CD8-positive, alpha-beta memory T cell (primary cell): Measurements from ENCODE around the gene THRAP3. TPM values are rescaled to one million over a fixed set of nuclear protein-coding genes. Genes with fewer than 3 reads are reported as not detected.

ENCODE experiments used
- CTCF ChIA-PET: fragments of 350-600 bp; sonication (Branson Sonifier 250); formaldehyde crosslinking; loops from one replicate; lab custom pipeline; 2021; ENCODE audit warnings: antibody characterized with exemption; lab: Charles Lee
- POLR2A ChIA-PET: fragments of 350-600 bp; sonication (Branson Sonifier 250); formaldehyde crosslinking; loops from one replicate; lab custom pipeline; 2021; ENCODE audit warnings: antibody characterized with exemption; lab: Charles Lee
- DNase-seq, 5 donors: peaks; one replicate each; pipeline versions ENCODE4 v3.0.0 to v3.0.0-alpha.2; 2020 to 2022; ENCODE audit warnings: mixed read lengths in 1 of 5
- H3K27ac ChIP-seq: one replicate; pipeline ENCODE4 v1.7.0; 2013; ENCODE audit warnings: low read depth, mild to moderate bottlenecking, low read length, moderate library complexity
- H3K27me3 ChIP-seq: 2 replicates; pipeline ENCODE4 v1.7.0; 2013; ENCODE audit warnings: low read length, mild to moderate bottlenecking; ENCODE audit not compliant: insufficient read depth, poor library complexity, severe bottlenecking
- H3K36me3 ChIP-seq: 2 replicates; pipeline ENCODE4 v1.7.0; 2013; ENCODE audit warnings: mild to moderate bottlenecking, low read length, moderate library complexity; ENCODE audit not compliant: insufficient read depth
- H3K4me1 ChIP-seq: 2 replicates; pipeline ENCODE4 v1.7.0; 2013; ENCODE audit warnings: mild to moderate bottlenecking, low read length, moderate library complexity; ENCODE audit not compliant: insufficient read depth
- H3K4me3 ChIP-seq: 2 replicates; pipeline ENCODE4 v1.7.0; 2013; ENCODE audit warnings: mild to moderate bottlenecking, low read length
- H3K9me3 ChIP-seq: 2 replicates; pipeline ENCODE4 v1.7.0; 2013; ENCODE audit warnings: mild to moderate bottlenecking, low read length
- H3K27ac Mint-ChIP-seq, 8 donors: one replicate each; pipeline ENCODE4 v1.8.0; 2020 to 2021; ENCODE audit warnings: mixed read lengths in 8 of 8, mild to moderate bottlenecking in 6 of 8, inconsistent platforms in 3 of 8, moderate library complexity in 3 of 8
- H3K27me3 Mint-ChIP-seq, 2 donors: one replicate each; pipeline ENCODE4 v1.8.0; 2020 to 2021; ENCODE audit warnings: mixed read lengths in 2 of 2, mild to moderate bottlenecking in 1 of 2, moderate library complexity in 1 of 2
- H3K36me3 Mint-ChIP-seq, 3 donors: one replicate each; pipeline ENCODE4 v1.8.0; 2020 to 2021; ENCODE audit warnings: mixed read lengths in 3 of 3, inconsistent platforms in 1 of 3, mild to moderate bottlenecking in 1 of 3
- H3K4me1 Mint-ChIP-seq, 3 donors: one replicate each; pipeline ENCODE4 v1.8.0; 2020 to 2021; ENCODE audit warnings: mixed read lengths in 3 of 3, inconsistent platforms in 1 of 3, mild to moderate bottlenecking in 1 of 3
- H3K4me3 Mint-ChIP-seq, 7 donors: one replicate each; pipeline ENCODE4 v1.8.0; 2020 to 2021; ENCODE audit warnings: mixed read lengths in 7 of 7, mild to moderate bottlenecking in 6 of 7, moderate library complexity in 4 of 7, inconsistent platforms in 2 of 7
- H3K9me3 Mint-ChIP-seq, 5 donors: one replicate each; pipeline ENCODE4 v1.8.0; 2020 to 2022; ENCODE audit warnings: mixed read lengths in 5 of 5, mild to moderate bottlenecking in 3 of 5, moderate library complexity in 2 of 5, inconsistent platforms in 1 of 5
- polyA plus RNA-seq: library from polyadenylated mRNA; unstranded; fragments of 300-500 nt; fragmentation: Illumina TruSeq; gene quantifications from one replicate; pipeline ENCODE4 v1.2.3, GENCODE V29; 2021
- total RNA-seq, 2 experiments: library from RNA; stranded (reverse); gene quantifications; one replicate each; pipeline ENCODE4 v1.2.3, GENCODE V29; 2021

The THRAP3 gene
- total and polyA plus RNA-seq, 3 experiments from 2014 or later = 100 to 168 (median 167) TPM

DNA sequence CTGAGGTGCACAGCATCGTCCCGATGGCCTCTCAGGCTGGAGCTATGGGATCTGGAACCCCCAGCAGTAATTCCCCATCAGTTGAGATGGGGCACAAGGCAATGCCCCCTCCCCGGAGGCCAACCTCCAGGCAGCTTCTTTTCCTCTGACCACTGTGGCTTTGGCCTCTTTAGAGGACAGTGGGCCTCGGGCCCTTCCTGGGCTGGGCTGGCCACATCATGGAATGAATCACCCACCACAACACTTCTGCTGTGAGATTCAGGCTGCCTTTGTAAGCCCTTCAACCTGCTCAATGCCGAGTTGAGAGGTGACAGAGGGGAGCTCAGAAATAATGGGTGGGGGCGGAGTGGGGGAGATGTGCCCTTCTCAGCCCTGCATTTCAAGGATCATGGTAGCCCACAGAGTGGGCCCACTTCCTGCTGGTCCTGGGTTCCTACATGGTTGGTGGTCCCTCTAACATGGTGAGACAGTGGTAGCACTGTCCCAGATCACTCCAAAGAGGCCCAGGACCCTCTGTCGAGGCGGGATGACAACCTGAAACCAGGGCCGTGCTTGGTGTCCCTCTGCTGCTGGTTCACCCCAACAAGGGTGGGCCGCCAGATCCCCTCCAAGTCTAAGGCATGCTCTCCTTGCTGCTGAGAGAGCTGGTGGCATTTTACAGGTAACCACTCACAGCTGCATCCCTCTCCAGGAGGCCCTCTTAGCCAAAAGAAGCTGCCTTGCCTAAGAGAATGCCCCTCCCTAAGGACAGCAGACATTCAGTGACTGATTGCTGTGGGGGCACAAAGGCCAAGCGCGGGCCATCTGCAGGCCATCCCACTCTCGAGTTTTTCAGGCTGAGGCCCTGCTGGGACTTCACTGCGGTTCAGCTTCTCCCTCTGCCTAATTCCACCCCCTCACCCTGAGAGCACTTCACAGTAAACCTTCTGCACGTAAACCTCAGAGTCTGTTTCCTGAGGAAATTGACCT, 129.0 kb downstream of the THRAP3 start:
- H3K4me1 Mint-ChIP-seq = peaks cover 8 to 11% (median 11%) of the 10 kb centered on the region in 3 donors
- H3K36me3 Mint-ChIP-seq = peaks cover 3 to 78% (median 13%) of the 10 kb centered on the region in 3 donors
- H3K9me3 Mint-ChIP-seq = no peaks in the 10 kb centered on the region
- H3K4me3 Mint-ChIP-seq = no peak overlapping the region
- Histone ChIP-seq H3K4me3 (no peak overlapping the region), H3K27me3 (no peaks in the 10 kb centered on the region), H3K9me3 (no peaks in the 10 kb centered on the region), H3K27ac (no peak overlapping the region), H3K4me1 (peaks cover 21% of the 10 kb centered on the region), H3K36me3 (peaks cover 45% of the 10 kb centered on the region)
- peak overlapping the region in 3 of 8 donors; percentile 38 to 94 (median 52) for H3K27ac Mint-ChIP-seq
- DNase-seq = no peak
- H3K27me3 Mint-ChIP-seq = peaks cover 0 to 2% of the 10 kb centered on the region in 2 donors
- ChIA-PET POLR2A (no interaction called here), CTCF (interaction anchor here (1.3 to 3.3 kb wide), 2 partner anchors 11 to 15 kb away, joined by 5 to 11 read pairs; no protein-coding TSS in a partner anchor)

DNA sequence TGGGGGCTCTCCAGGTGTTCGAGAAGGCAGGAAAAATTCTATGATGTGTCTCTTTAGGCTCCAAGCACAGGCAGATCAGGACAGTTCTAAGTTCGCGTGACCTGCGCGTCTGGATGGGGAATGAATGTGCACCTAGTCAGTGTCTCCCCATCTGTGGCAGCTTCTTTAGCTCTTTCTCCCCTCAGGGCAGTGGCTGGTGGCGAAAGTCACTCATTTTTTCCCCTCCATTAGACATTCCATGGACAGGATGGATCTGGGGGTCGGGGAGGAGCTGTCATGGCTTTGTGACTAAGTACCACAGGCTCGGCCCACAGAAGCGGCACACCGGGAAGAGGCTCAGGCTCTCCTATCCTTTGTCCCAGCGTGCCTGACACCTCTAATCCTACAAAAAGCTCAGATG, 130.2 kb downstream of the THRAP3 start:
- peaks cover 46% of the 10 kb centered on the region for H3K36me3 ChIP-seq

More for the DNA sequence above, 130.2 kb downstream of the THRAP3 start:
- Histone ChIP-seq H3K4me1 (peaks cover 25% of the 10 kb centered on the region), H3K9me3 (no peaks in the 10 kb centered on the region), H3K27me3 (no peaks in the 10 kb centered on the region), H3K4me3 (no peak overlapping the region), H3K27ac (no peak overlapping the region)
- Mint-ChIP-seq H3K36me3 (peaks cover 0 to 80% (median 10%) of the 10 kb centered on the region in 3 donors), H3K4me3 (no peak overlapping the region), H3K4me1 (peaks cover 8 to 12% (median 11%) of the 10 kb centered on the region in 3 donors), H3K27ac (peak overlapping the region in 1 of 8 donors; percentile 24), H3K9me3 (no peaks in the 10 kb centered on the region), H3K27me3 (peaks cover 0 to 2% of the 10 kb centered on the region in 2 donors)
- CTCF ChIA-PET = interaction anchor here (1.0 to 3.3 kb wide), 2 partner anchors 12 to 14 kb away, joined by 5 to 11 read pairs; no protein-coding TSS in a partner anchor
- POLR2A ChIA-PET = interaction anchor here (0.5 kb wide), 1 partner anchor 83 kb away, joined by 3 read pairs; no protein-coding TSS in a partner anchor
- no peak for DNase-seq

Other genes with a start within 250 kb of the THRAP3 start
- gene TEKT2, start 140.3 kb upstream of the THRAP3 start, total RNA-seq = not detected
- gene TEKT2, start 140.3 kb upstream of the THRAP3 start, polyA plus RNA-seq = not detected
- 10 to 100 TPM; 38.9 to 41.1 TPM for gene ADPRS, start 135.6 kb upstream of the THRAP3 start, total RNA-seq
- 26.1 TPM for gene ADPRS, start 135.6 kb upstream of the THRAP3 start, polyA plus RNA-seq
- under 1 TPM; 0.07 to 0.18 TPM for gene COL8A2, start 99.2 kb upstream of the THRAP3 start, total RNA-seq
- gene COL8A2, start 99.2 kb upstream of the THRAP3 start, polyA plus RNA-seq = not detected
- gene TRAPPC3, start 75.0 kb upstream of the THRAP3 start, total RNA-seq = 10 to 100 TPM; 61.7 to 63.1 TPM
- 117 TPM for gene TRAPPC3, start 75.0 kb upstream of the THRAP3 start, polyA plus RNA-seq
- gene MAP7D1, start 68.3 kb upstream of the THRAP3 start, total RNA-seq = 100 to 1,000 TPM; 183 to 185 TPM
- 55.4 TPM for gene MAP7D1, start 68.3 kb upstream of the THRAP3 start, polyA plus RNA-seq
- 1 to 10 TPM; 2.5 to 2.6 TPM for gene SH3D21, start 81.9 kb downstream of the THRAP3 start, total RNA-seq
- not detected for gene SH3D21, start 81.9 kb downstream of the THRAP3 start, polyA plus RNA-seq
- gene EVA1B, start 99.2 kb downstream of the THRAP3 start, total RNA-seq = 10 to 100 TPM; 13.6 to 16.3 TPM
- gene EVA1B, start 99.2 kb downstream of the THRAP3 start, polyA plus RNA-seq = 8.1 TPM
- gene STK40, start 161.5 kb downstream of the THRAP3 start, total RNA-seq = 10 to 100 TPM; 52.9 to 56.8 TPM
- gene STK40, start 161.5 kb downstream of the THRAP3 start, polyA plus RNA-seq = 53.7 TPM
- gene LSM10, start 173.5 kb downstream of the THRAP3 start, total RNA-seq = 10 to 100 TPM; 75.3 to 81.4 TPM
- 146 TPM for gene LSM10, start 173.5 kb downstream of the THRAP3 start, polyA plus RNA-seq
- 1 to 10 TPM; 2.0 to 2.7 TPM for gene OSCP1, start 226.0 kb downstream of the THRAP3 start, total RNA-seq
- not detected for gene OSCP1, start 226.0 kb downstream of the THRAP3 start, polyA plus RNA-seq
- gene MRPS15, start 239.9 kb downstream of the THRAP3 start, total RNA-seq = 100 to 1,000 TPM; 134 to 143 TPM
- 76.5 TPM for gene MRPS15, start 239.9 kb downstream of the THRAP3 start, polyA plus RNA-seq